GM12878 (cell line): Measurements from ENCODE around the gene NEO1. TPM values are rescaled to one million over a fixed set of nuclear protein-coding genes. Genes with fewer than 3 reads are reported as not detected.

ENCODE experiments used
- ATAC-seq: fragments of 200-7000 bp; cut with Tn5 transposase; 3 replicates; pipeline ENCODE4 v1.9.1; 2020; ENCODE audit warnings: mild to moderate bottlenecking, moderate library complexity
- BruUV-seq: library from RNA; stranded (reverse); fragments of 400-500 nt; replicated peaks from 2 replicates; lab custom pipeline; 2021; lab: Mats Ljungman, UMichigan
- CTCF ChIA-PET: fragments of 300-600 bp; sonication (Branson Sonifier 250); formaldehyde crosslinking; extraction: SDS; loops from one replicate; lab custom pipeline; 2021; ENCODE audit warnings: inconsistent platforms; lab: Yijun Ruan, JAX
- POLR2A ChIA-PET: fragments of 350-600 bp; formaldehyde crosslinking; extraction: SDS; loops from one replicate; lab custom pipeline; 2021; ENCODE audit warnings: inconsistent platforms; lab: Charles Lee
- RAD21 ChIA-PET: fragments of 300-600 bp; sonication (Branson Sonifier 250); formaldehyde crosslinking; loops from one replicate; lab custom pipeline; 2023; ENCODE audit warnings: antibody characterized with exemption; ENCODE audit not compliant: unreplicated experiment; lab: Charles Lee
- SMC1A ChIA-PET: fragments of 300-600 bp; sonication (Branson Sonifier 250); formaldehyde crosslinking; loops from one replicate; lab custom pipeline; 2023; ENCODE audit not compliant: unreplicated experiment, uncharacterized antibody; lab: Charles Lee
- DNase-seq: peaks from one replicate; pipeline ENCODE4 v3.0.0-alpha.2; 2011; ENCODE audit warnings: low read depth, low spot score
- FAIRE-seq: peaks from 3 replicates; lab custom pipeline; 2011; peaks lifted over from hg19 to GRCh38; lab: Jason Lieb, UNC
- H2AFZ ChIP-seq: 2 replicates; pipeline ENCODE4 v1.6.0; 2011; ENCODE audit warnings: low read depth, low read length, control low read depth; ENCODE audit not compliant: control insufficient read depth
- H3K27ac ChIP-seq: 2 replicates; pipeline ENCODE4 v1.5.1; 2011; ENCODE audit warnings: control low read depth; ENCODE audit not compliant: control insufficient read depth, insufficient read depth
- H3K27me3 ChIP-seq, 2 experiments: replicated peaks in 1 of 2; 2 replicates each; pipeline versions ENCODE4 v1.6.0 to v1.6.1; 2011; ENCODE audit warnings: low read length in 1 of 2; ENCODE audit not compliant: control insufficient read depth in 2 of 2, insufficient read depth in 2 of 2
- H3K36me3 ChIP-seq, 2 experiments: 2 replicates each; pipeline ENCODE4 v1.5.1; 2011; ENCODE audit warnings: low read length in 1 of 2; ENCODE audit not compliant: control insufficient read depth in 2 of 2, insufficient read depth in 2 of 2
- H3K4me1 ChIP-seq: 2 replicates; pipeline ENCODE4 v1.6.1; 2011; ENCODE audit warnings: mild to moderate bottlenecking, low read length, moderate library complexity, mixed read lengths; ENCODE audit not compliant: control insufficient read depth, insufficient read depth
- H3K4me2 ChIP-seq: 2 replicates; pipeline ENCODE4 v1.6.0; 2011; ENCODE audit warnings: control low read depth; ENCODE audit not compliant: control insufficient read depth, insufficient read depth
- H3K4me3 ChIP-seq: fragments of 200-600 bp; sonication (generic); 2 replicates; pipeline ENCODE4 v1.5.1; 2016
- H3K79me2 ChIP-seq: 2 replicates; pipeline ENCODE4 v1.6.0; 2011; ENCODE audit warnings: low read length; ENCODE audit not compliant: control insufficient read depth, insufficient read depth
- H3K9ac ChIP-seq: 2 replicates; pipeline ENCODE4 v1.8.0; 2011; ENCODE audit warnings: low read length, control low read depth, mixed read lengths; ENCODE audit not compliant: control insufficient read depth, insufficient read depth
- H3K9me3 ChIP-seq: replicated peaks from 3 replicates; pipeline ENCODE4 v1.5.1; 2011; ENCODE audit warnings: mild to moderate bottlenecking, low read length; ENCODE audit not compliant: control insufficient read depth, insufficient read depth
- H4K20me1 ChIP-seq: 2 replicates; pipeline ENCODE4 v1.6.0; 2011; ENCODE audit not compliant: control insufficient read depth, insufficient read depth
- EP300 ChIP-seq, 2 experiments: fragments of 150-350 bp in 1 of 2; IDR thresholded peaks; 2 replicates each; pipeline ENCODE4 v1.6.1; 2011 to 2012; ENCODE audit warnings: low read depth in 2 of 2, low read length in 2 of 2, borderline replicate concordance in 1 of 2, improper control_type of control experiment in 1 of 2, inconsistent platforms in 1 of 2; ENCODE audit not compliant: control insufficient read depth in 1 of 2
- GATAD2B ChIP-seq: fragments of 450-650 bp; conservative IDR thresholded peaks from 2 replicates; pipeline ENCODE4 v1.6.1; 2017; ENCODE audit warnings: low read depth, mild to moderate bottlenecking, moderate library complexity
- JUNB ChIP-seq: IDR thresholded peaks from 2 replicates; pipeline ENCODE4 v1.6.1; 2016; ENCODE audit warnings: antibody characterized with exemption, mild to moderate bottlenecking
- NFXL1 ChIP-seq: fragments of 450-650 bp; IDR thresholded peaks from 2 replicates; pipeline ENCODE4 v1.6.1; 2017; ENCODE audit warnings: antibody characterized with exemption, mild to moderate bottlenecking, borderline replicate concordance
- POLR2A ChIP-seq: IDR thresholded peaks from 2 replicates; pipeline ENCODE4 v1.6.1; 2011; ENCODE audit warnings: low read depth, mild to moderate bottlenecking, low read length
- POLR2AphosphoS5 ChIP-seq: IDR thresholded peaks from 2 replicates; pipeline ENCODE4 v1.6.1; 2011; ENCODE audit warnings: mild to moderate bottlenecking, low read length, inconsistent platforms
- RFX5 ChIP-seq: IDR thresholded peaks from 2 replicates; pipeline ENCODE4 v1.6.1; 2011; ENCODE audit warnings: low read depth, low read length, improper control_type of control experiment
- SP1 ChIP-seq: IDR thresholded peaks from one replicate; pipeline ENCODE4 v1.6.1; 2011; ENCODE audit warnings: low read depth, low read length
- SUZ12 ChIP-seq: fragments of 200-600 bp; sonication (generic); IDR thresholded peaks from one replicate; pipeline ENCODE4 v1.6.1; 2018; ENCODE audit warnings: antibody characterized with exemption, mild to moderate bottlenecking; ENCODE audit not compliant: unreplicated experiment
- ZNF274 ChIP-seq: IDR thresholded peaks from one replicate; pipeline ENCODE4 v1.8.0; 2011; ENCODE audit not compliant: insufficient read length, insufficient read depth
- ZZZ3 ChIP-seq: IDR thresholded peaks from 2 replicates; pipeline ENCODE4 v1.6.1; 2011; ENCODE audit warnings: low read depth; ENCODE audit not compliant: control insufficient read depth, insufficient read length
- WGBS: methylation state at CpG from one replicate; pipeline ENCODE4 v1.1.6; 2016; ENCODE audit warnings: low lambda C conversion rate; ENCODE audit not compliant: insufficient replicate concordance, insufficient coverage; ENCODE audit errors: missing lambda C conversion rate; 5-methylcytosine and 5-hydroxymethylcytosine counted together
- in situ Hi-C: fragments of 300-500 bp; cut with MboI; formaldehyde crosslinking; loops from 9 replicates; pipeline ENCODE4 v1.14.3; 2018; ENCODE audit warnings: mixed read lengths
- intact Hi-C: fragments of 100-400 bp; cut with micrococcal nuclease; formaldehyde crosslinking; loops from one replicate; pipeline ENCODE4 v1.14.2; 2022; ENCODE audit not compliant: unreplicated experiment
- polyA plus RNA-seq, 11 experiments: library from polyadenylated mRNA; depleted of rRNA in 4 of 11; unstranded in 6 of 11; stranded (reverse) in 5 of 11; fragments of >200 nt; fragmentation: Nextera tagmentation in 4 of 11; fragmentation: Illumina TruSeq in 1 of 11; extraction: Ambion mirVana in 4 of 11; extraction: Trizol in 1 of 11; gene quantifications; 1 replicate in 1 of 11; 2 replicates in 10 of 11; pipeline versions ENCODE4 v1.2.1 to v1.2.3, GENCODE V29; 2011 to 2016; ENCODE audit warnings: inconsistent platforms in 2 of 11, missing spikeins in 2 of 11, low read depth in 1 of 11
- total RNA-seq, 4 experiments: library from RNA; depleted of rRNA in 3 of 4; stranded (reverse); fragments of >200 nt in 3 of 4; fragmentation: Illumina TruSeq in 1 of 4; extraction: Trizol in 1 of 4; gene quantifications; 2 replicates each; pipeline versions ENCODE4 v1.2.1 to v1.2.3, GENCODE V29; 2013 to 2021
- TF ChIP-seq, protein P1 (sequence below): IDR thresholded peaks from 2 replicates; pipeline ENCODE4 v1.6.1; 2012; ENCODE audit warnings: improper control_type of control experiment, low read depth, low read length; ENCODE audit not compliant: insufficient replicate concordance
- TF ChIP-seq, protein P2 (sequence below): IDR thresholded peaks from 2 replicates; pipeline ENCODE4 v1.6.1; 2011; ENCODE audit warnings: mild to moderate bottlenecking, low read depth, low read length, moderate library complexity; ENCODE audit not compliant: insufficient replicate concordance

Gene NEO1
- total and polyA plus RNA-seq, 10 of the 15 experiments (the other 5 are each of a cell fraction or from before 2014, with no cell fraction given) = 0.03 to 2.0 (median 0.32) TPM

DNA sequence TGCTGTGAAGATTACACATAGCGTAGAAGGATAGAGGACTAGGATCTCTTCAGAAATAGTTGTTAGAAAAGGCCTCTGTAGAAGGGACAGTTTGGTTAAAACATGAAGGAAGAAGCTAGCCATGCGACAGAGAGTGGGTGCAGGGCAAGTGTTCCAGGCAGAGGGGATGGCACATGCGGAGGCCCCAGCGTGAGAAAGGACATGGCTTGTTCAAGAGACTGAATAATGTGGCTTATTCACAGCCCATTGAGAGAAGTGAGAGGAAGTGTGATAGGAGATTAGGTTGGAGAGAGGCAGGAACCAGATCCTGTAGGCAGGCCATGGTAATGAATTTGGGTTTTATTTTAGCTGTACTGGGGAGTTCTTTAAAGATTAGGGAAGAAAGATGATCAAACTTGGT, 56.4 kb downstream of the NEO1 start:
- no peak for TF ChIP-seq SUZ12
- no peak for TF ChIP-seq POLR2AphosphoS5
- no peak for TF ChIP-seq JUNB
- no peak for TF ChIP-seq RFX5
- TF ChIP-seq NFXL1 = no peak
- no peak for TF ChIP-seq ZZZ3
- BruUV-seq = no TSS peak
- ChIA-PET RAD21 (no interaction called here), SMC1A (no interaction called here), CTCF (no interaction called here), POLR2A (no interaction called here)
- no peak overlapping the region for H3K4me3 ChIP-seq
- in situ Hi-C loops = no loop called here
- no peak overlapping the region for H3K9ac ChIP-seq
- H3K27me3 ChIP-seq = no peaks in the 10 kb centered on the region
- no peaks in the 10 kb centered on the region for H3K9me3 ChIP-seq
- intact Hi-C loops = no loop called here
- no peak overlapping the region for H3K4me2 ChIP-seq
- no peak for DNase-seq
- no peaks in the 10 kb centered on the region for H3K4me1 ChIP-seq
- H2AFZ ChIP-seq = no peak overlapping the region
- H3K79me2 ChIP-seq = no peaks in the 10 kb centered on the region
- no peaks in the 10 kb centered on the region for H4K20me1 ChIP-seq
- ATAC-seq = no peak
- 57% methylated on average over 4 of the region's 4 CpGs for WGBS
- FAIRE-seq = no peak
- no peak overlapping the region for H3K27ac ChIP-seq
- H3K36me3 ChIP-seq = no peaks in the 10 kb centered on the region

GRCh38 chr15:73109765-73110164, 57.5 kb downstream of the NEO1 start:
- ChIA-PET POLR2A (no interaction called here), CTCF (interaction anchor here (1.3 kb wide), 1 partner anchor 158 kb away, joined by 3 read pairs; no protein-coding TSS in a partner anchor), SMC1A (no interaction called here), RAD21 (no interaction called here)
- no peaks in the 10 kb centered on the region for H3K4me1 ChIP-seq
- no peaks in the 10 kb centered on the region for H3K9me3 ChIP-seq
- no peak for ATAC-seq
- H3K4me2 ChIP-seq = no peak overlapping the region
- no peaks in the 10 kb centered on the region for H4K20me1 ChIP-seq
- no peak overlapping the region for H3K4me3 ChIP-seq
- no peak overlapping the region for H3K27ac ChIP-seq
- no peak overlapping the region for H3K9ac ChIP-seq
- intact Hi-C loops (no loop called here), in situ Hi-C loops (no loop called here)
- no TSS peak for BruUV-seq
- H2AFZ ChIP-seq = no peak overlapping the region
- H3K36me3 ChIP-seq = no peaks in the 10 kb centered on the region
- DNase-seq = no peak
- no peak for FAIRE-seq
- WGBS = 78% methylated on average over 3 of the region's 3 CpGs
- H3K27me3 ChIP-seq = no peaks in the 10 kb centered on the region
- no peaks in the 10 kb centered on the region for H3K79me2 ChIP-seq
- no peak for TF ChIP-seq GATAD2B
- no peak for TF ChIP-seq ZNF274
- TF ChIP-seq SP1 = no peak
- TF ChIP-seq EP300 (IDR thresholded peaks at IDR 0.05; ENCODE audit: borderline replicate concordance in 1 of 2, control insufficient read depth in 1 of 2, low read depth in 2 of 2, low read length in 2 of 2) = no peak
- TF ChIP-seq, protein P1, sequence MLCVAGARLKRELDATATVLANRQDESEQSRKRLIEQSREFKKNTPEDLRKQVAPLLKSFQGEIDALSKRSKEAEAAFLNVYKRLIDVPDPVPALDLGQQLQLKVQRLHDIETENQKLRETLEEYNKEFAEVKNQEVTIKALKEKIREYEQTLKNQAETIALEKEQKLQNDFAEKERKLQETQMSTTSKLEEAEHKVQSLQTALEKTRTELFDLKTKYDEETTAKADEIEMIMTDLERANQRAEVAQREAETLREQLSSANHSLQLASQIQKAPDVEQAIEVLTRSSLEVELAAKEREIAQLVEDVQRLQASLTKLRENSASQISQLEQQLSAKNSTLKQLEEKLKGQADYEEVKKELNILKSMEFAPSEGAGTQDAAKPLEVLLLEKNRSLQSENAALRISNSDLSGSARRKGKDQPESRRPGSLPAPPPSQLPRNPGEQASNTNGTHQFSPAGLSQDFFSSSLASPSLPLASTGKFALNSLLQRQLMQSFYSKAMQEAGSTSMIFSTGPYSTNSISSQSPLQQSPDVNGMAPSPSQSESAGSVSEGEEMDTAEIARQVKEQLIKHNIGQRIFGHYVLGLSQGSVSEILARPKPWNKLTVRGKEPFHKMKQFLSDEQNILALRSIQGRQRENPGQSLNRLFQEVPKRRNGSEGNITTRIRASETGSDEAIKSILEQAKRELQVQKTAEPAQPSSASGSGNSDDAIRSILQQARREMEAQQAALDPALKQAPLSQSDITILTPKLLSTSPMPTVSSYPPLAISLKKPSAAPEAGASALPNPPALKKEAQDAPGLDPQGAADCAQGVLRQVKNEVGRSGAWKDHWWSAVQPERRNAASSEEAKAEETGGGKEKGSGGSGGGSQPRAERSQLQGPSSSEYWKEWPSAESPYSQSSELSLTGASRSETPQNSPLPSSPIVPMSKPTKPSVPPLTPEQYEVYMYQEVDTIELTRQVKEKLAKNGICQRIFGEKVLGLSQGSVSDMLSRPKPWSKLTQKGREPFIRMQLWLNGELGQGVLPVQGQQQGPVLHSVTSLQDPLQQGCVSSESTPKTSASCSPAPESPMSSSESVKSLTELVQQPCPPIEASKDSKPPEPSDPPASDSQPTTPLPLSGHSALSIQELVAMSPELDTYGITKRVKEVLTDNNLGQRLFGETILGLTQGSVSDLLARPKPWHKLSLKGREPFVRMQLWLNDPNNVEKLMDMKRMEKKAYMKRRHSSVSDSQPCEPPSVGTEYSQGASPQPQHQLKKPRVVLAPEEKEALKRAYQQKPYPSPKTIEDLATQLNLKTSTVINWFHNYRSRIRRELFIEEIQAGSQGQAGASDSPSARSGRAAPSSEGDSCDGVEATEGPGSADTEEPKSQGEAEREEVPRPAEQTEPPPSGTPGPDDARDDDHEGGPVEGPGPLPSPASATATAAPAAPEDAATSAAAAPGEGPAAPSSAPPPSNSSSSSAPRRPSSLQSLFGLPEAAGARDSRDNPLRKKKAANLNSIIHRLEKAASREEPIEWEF = no peak
- TF ChIP-seq, protein P2, sequence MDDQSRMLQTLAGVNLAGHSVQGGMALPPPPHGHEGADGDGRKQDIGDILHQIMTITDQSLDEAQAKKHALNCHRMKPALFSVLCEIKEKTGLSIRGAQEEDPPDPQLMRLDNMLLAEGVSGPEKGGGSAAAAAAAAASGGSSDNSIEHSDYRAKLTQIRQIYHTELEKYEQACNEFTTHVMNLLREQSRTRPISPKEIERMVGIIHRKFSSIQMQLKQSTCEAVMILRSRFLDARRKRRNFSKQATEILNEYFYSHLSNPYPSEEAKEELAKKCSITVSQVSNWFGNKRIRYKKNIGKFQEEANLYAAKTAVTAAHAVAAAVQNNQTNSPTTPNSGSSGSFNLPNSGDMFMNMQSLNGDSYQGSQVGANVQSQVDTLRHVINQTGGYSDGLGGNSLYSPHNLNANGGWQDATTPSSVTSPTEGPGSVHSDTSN = no peak
- TF ChIP-seq POLR2A = no peak
